ENCODE data around the gene SNF8.

The SNF8 gene

GRCh38 chr17:48890086-48890485 is 54.6 kb downstream of the SNF8 start:
- DNase-seq (ENCODE audit: low read depth, low spot score): no peak

GRCh38 chr17:48883171-48883570 is 61.5 kb downstream of the SNF8 start:
- no peak for DNase-seq (ENCODE audit: low read depth, low spot score)

- no peak for DNase-seq (ENCODE audit: low read depth, low spot score)
Measured at GRCh38 chr17:48882272-48882671, 62.4 kb downstream of the SNF8 start.

All from iPS DF 19.7 (cell line).